HG03521 (cell line): Measurements from ENCODE around the gene HLA-DPB1.

Experiments used
- ATAC-seq: cut with Tn5 transposase; IDR thresholded peaks from one replicate; pipeline ENCODE4 v1.9.1; 2021; ENCODE audit warnings: mild to moderate bottlenecking, moderate library complexity; ENCODE audit not compliant: unreplicated experiment

Gene HLA-DPB1

DNA sequence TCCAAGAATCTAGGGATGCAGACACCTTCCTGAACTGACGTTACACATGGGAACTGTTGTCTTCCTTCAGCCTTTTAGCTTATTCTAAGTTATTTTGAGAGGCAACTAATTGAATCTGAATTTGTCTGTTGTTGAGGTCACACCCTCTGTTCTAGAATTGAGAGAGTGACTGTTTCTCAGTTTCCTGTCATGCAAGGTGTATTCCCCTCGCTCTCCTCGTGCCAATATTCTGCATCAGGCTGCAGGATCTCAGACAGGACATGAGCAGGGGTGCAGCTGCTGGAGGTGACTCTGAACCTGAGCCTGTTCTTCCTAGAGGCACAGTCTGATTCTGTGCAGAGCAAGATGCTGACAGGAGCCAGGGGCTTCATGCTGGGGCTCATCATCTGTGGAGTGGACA is 52.5 kb downstream of the HLA-DPB1 start:
- no peak for ATAC-seq

DNA sequence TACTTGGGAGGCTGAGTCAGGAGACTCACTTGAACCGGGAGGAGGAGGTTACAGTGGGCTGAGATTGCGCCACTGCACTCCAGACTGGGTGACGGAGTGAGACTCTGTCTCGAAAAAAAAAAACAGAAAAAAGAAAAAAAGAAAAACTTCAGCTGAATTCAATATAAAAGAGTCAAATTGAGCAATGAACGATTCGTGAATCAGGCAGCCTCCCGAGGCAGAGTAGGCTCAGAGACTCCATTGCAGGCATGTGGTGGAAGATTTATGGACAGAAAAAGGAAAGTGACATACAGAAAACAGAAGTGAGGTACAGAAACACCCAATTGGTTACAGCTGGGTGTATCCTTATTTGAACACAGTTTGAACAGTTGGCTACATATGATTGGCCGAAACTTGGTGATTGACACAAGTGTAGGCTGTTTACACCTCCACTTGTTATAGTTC is 56.3 kb downstream of the HLA-DPB1 start:
- no peak for ATAC-seq

DNA sequence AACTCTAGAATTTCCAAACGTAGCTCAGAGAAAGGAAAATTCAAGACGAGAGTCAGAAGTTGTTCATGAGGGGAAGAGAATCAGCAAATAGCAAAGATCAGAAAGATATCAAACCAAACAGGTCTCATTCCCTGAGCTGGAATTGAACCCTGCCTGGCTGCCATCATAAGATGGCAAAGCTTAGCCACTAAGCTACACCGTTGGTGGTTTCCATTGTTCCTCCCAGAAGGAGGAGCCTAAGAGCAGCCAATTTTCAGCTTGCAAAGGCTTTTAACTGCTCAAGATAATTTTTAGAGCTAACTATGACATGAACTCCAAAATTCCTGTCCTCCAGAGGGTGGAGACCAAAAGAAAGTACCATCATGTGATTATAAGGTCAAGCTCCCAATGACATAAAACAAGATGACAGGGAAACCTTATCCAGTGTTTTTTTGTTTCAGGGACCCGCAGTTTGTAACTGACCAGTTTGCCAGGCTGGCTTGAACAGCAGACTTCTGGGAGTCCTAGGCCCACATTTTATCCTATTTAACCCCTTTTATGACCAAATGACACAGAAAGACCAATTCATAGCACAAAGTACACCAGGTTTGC is 60.6 kb downstream of the HLA-DPB1 start:
- no peak for ATAC-seq
